ENCODE results near the gene TTF1. TPM values are rescaled to one million over a fixed set of nuclear protein-coding genes. Genes with fewer than 3 reads are reported as not detected.

TTF1 gene
- total RNA-seq, 1 experiment from 2014 or later, result 26.9 TPM

- no peaks in the 10 kb centered on the region for H3K79me1 ChIP-seq (ENCODE audit: insufficient read depth, low read depth, low read length, poor library complexity, severe bottlenecking)
- H3K4ac ChIP-seq (ENCODE audit: low read depth, low read length), result no peak overlapping the region
- Mint-ChIP-seq H3K9me3 (no peaks in the 10 kb centered on the region; a peak in 1 of 5 replicates), H3K36me3 (ENCODE audit: insufficient read depth in 1 of 3, low read depth in 3 of 3) (no peaks in the 10 kb centered on the region), H3K27ac (peak overlapping the region in 2 of 3 experiments; percentile 31 to 93; a peak in 4 of 7 replicates), H3K4me3 (peak overlapping the region; percentile 38 to 68), H3K27me3 (ENCODE audit: low read depth) (peaks cover 23% of the 10 kb centered on the region), H3K4me1 (peaks cover 36 to 50% of the 10 kb centered on the region in 2 experiments)
- H3K79me2 ChIP-seq (ENCODE audit: insufficient read depth, low read length), result no peaks in the 10 kb centered on the region
- no peak overlapping the region for H3K18ac ChIP-seq (ENCODE audit: insufficient read length, low read depth, low read length)
- H3K56ac ChIP-seq (ENCODE audit: insufficient read length, low read depth, low read length), result no peak overlapping the region
- no peak overlapping the region for H2BK120ac ChIP-seq (ENCODE audit: low read depth, low read length, poor library complexity, severe bottlenecking)
- peaks cover 2% of the 10 kb centered on the region for H3K23me2 ChIP-seq (ENCODE audit: insufficient read length, low read depth, low read length, poor library complexity, severe bottlenecking)
- H3K9me3 ChIP-seq (ENCODE audit: control insufficient read depth, low read depth, low read length), result no peaks in the 10 kb centered on the region
- H3K23ac ChIP-seq (ENCODE audit: insufficient read length, low read depth, low read length), result no peak overlapping the region
- H4K91ac ChIP-seq (ENCODE audit: insufficient read length, low read depth, low read length), result no peak overlapping the region
- no CpG with 5 or more reads among the region's 22 CpGs for WGBS (ENCODE audit: extremely low coverage, insufficient read length, low lambda C conversion rate)
- no peak for DNase-seq
- H3K4me1 ChIP-seq (ENCODE audit: insufficient read depth, low read length), result no peaks in the 10 kb centered on the region; the same call in 1 of the 2 replicates
- H2BK5ac ChIP-seq (ENCODE audit: insufficient read length, low read length), result no peak overlapping the region
- no peak overlapping the region for H3K27ac ChIP-seq (ENCODE audit: insufficient read length, low read depth, low read length)
- H4K20me1 ChIP-seq (ENCODE audit: control insufficient read depth, insufficient read depth, insufficient read length), result no peaks in the 10 kb centered on the region
- H3T11ph ChIP-seq (ENCODE audit: low read length), result no peak overlapping the region
- H4K5ac ChIP-seq (ENCODE audit: insufficient read length, low read depth, low read length), result no peak overlapping the region
- H3K27me3 ChIP-seq (ENCODE audit: insufficient read depth, low read length), result no peaks in the 10 kb centered on the region
- no peak for TF ChIP-seq CTCF (conservative IDR thresholded peaks at IDR 0.05)
- H2BK12ac ChIP-seq (ENCODE audit: insufficient read length, low read depth, low read length), result no peak overlapping the region
- H2BK20ac ChIP-seq (ENCODE audit: low read depth, low read length, poor library complexity, severe bottlenecking), result no peak overlapping the region
- peak overlapping the region; percentile 3 for H3K4me2 ChIP-seq (ENCODE audit: insufficient read depth, insufficient read length, low read length)
- no peak overlapping the region for H2AK5ac ChIP-seq (ENCODE audit: insufficient read length, low read length)
- H4K8ac ChIP-seq (replicated peaks; ENCODE audit: insufficient read length, low read depth, low read length), result no peak overlapping the region
- no peak overlapping the region for H2BK15ac ChIP-seq (ENCODE audit: low read depth, low read length)
- no peak overlapping the region for H2AFZ ChIP-seq (ENCODE audit: low read length)
- H3K9ac ChIP-seq (ENCODE audit: extremely low read depth, insufficient read length, low read length), result no peak overlapping the region
- H3K14ac ChIP-seq (ENCODE audit: insufficient read depth, low read length), result no peak overlapping the region
Observed at GRCh38 chr9:132424857-132425674, 18.4 kb upstream of the TTF1 start.
